ENCODE measurements around the gene CBX2.

DNA sequence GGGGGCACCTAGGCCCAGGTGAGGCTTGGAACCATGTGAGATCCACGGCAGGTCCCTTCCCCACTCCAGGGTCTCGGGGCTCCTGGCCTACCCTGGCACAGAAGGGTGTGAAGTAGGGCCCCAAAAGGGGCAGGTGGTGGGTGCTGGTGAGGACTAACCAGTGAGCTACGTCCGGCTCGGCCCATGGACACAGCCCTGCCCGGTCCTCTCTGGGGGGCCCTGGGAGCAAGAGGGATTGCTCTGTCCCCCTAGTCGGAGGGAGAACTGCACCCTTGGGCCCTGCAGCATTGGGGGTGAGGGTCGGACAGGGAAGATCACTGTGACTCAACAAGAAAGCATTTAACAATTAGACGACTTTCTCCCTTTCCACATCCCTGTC lies 44.3 kb upstream of the CBX2 start:
- TF ChIP-seq, protein P1, sequence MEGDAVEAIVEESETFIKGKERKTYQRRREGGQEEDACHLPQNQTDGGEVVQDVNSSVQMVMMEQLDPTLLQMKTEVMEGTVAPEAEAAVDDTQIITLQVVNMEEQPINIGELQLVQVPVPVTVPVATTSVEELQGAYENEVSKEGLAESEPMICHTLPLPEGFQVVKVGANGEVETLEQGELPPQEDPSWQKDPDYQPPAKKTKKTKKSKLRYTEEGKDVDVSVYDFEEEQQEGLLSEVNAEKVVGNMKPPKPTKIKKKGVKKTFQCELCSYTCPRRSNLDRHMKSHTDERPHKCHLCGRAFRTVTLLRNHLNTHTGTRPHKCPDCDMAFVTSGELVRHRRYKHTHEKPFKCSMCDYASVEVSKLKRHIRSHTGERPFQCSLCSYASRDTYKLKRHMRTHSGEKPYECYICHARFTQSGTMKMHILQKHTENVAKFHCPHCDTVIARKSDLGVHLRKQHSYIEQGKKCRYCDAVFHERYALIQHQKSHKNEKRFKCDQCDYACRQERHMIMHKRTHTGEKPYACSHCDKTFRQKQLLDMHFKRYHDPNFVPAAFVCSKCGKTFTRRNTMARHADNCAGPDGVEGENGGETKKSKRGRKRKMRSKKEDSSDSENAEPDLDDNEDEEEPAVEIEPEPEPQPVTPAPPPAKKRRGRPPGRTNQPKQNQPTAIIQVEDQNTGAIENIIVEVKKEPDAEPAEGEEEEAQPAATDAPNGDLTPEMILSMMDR (conservative IDR thresholded peaks at IDR 0.05 in 1 of 2, IDR thresholded peaks at IDR 0.05 in 1 of 2; ENCODE audit: low read depth in 1 of 2, low read length in 2 of 2), result no peak
- TF ChIP-seq EZH2 (IDR thresholded peaks at IDR 0.05; ENCODE audit: low read length, missing control alignments), result no peak

Data from fibroblast of lung (primary cell).